GM12878 (cell line): ENCODE measurements around the gene IRF2. TPM values are rescaled to one million over a fixed set of nuclear protein-coding genes. Genes with fewer than 3 reads are reported as not detected.

ENCODE experiments used
- ATAC-seq: fragments of 200-7000 bp; cut with Tn5 transposase; 3 replicates; pipeline ENCODE4 v1.9.1; 2020; ENCODE audit warnings: mild to moderate bottlenecking, moderate library complexity
- BruUV-seq: library from RNA; stranded (reverse); fragments of 400-500 nt; replicated peaks from 2 replicates; lab custom pipeline; 2021; lab: Mats Ljungman, UMichigan
- CTCF ChIA-PET: fragments of 300-600 bp; sonication (Branson Sonifier 250); formaldehyde crosslinking; extraction: SDS; loops from one replicate; lab custom pipeline; 2021; ENCODE audit warnings: inconsistent platforms; lab: Yijun Ruan, JAX
- POLR2A ChIA-PET: fragments of 350-600 bp; formaldehyde crosslinking; extraction: SDS; loops from one replicate; lab custom pipeline; 2021; ENCODE audit warnings: inconsistent platforms; lab: Charles Lee
- RAD21 ChIA-PET: fragments of 300-600 bp; sonication (Branson Sonifier 250); formaldehyde crosslinking; loops from one replicate; lab custom pipeline; 2023; ENCODE audit warnings: antibody characterized with exemption; ENCODE audit not compliant: unreplicated experiment; lab: Charles Lee
- SMC1A ChIA-PET: fragments of 300-600 bp; sonication (Branson Sonifier 250); formaldehyde crosslinking; loops from one replicate; lab custom pipeline; 2023; ENCODE audit not compliant: unreplicated experiment, uncharacterized antibody; lab: Charles Lee
- DNase-seq: peaks from one replicate; pipeline ENCODE4 v3.0.0-alpha.2; 2011; ENCODE audit warnings: low read depth, low spot score
- FAIRE-seq: peaks from 3 replicates; lab custom pipeline; 2011; peaks lifted over from hg19 to GRCh38; lab: Jason Lieb, UNC
- H2AFZ ChIP-seq: 2 replicates; pipeline ENCODE4 v1.6.0; 2011; ENCODE audit warnings: low read depth, low read length, control low read depth; ENCODE audit not compliant: control insufficient read depth
- H3K27ac ChIP-seq: 2 replicates; pipeline ENCODE4 v1.5.1; 2011; ENCODE audit warnings: control low read depth; ENCODE audit not compliant: control insufficient read depth, insufficient read depth
- H3K27me3 ChIP-seq, 2 experiments: replicated peaks in 1 of 2; 2 replicates each; pipeline versions ENCODE4 v1.6.0 to v1.6.1; 2011; ENCODE audit warnings: low read length in 1 of 2; ENCODE audit not compliant: control insufficient read depth in 2 of 2, insufficient read depth in 2 of 2
- H3K36me3 ChIP-seq, 2 experiments: 2 replicates each; pipeline ENCODE4 v1.5.1; 2011; ENCODE audit warnings: low read length in 1 of 2; ENCODE audit not compliant: control insufficient read depth in 2 of 2, insufficient read depth in 2 of 2
- H3K4me1 ChIP-seq: 2 replicates; pipeline ENCODE4 v1.6.1; 2011; ENCODE audit warnings: mild to moderate bottlenecking, low read length, moderate library complexity, mixed read lengths; ENCODE audit not compliant: control insufficient read depth, insufficient read depth
- H3K4me2 ChIP-seq: 2 replicates; pipeline ENCODE4 v1.6.0; 2011; ENCODE audit warnings: control low read depth; ENCODE audit not compliant: control insufficient read depth, insufficient read depth
- H3K4me3 ChIP-seq: fragments of 200-600 bp; sonication (generic); 2 replicates; pipeline ENCODE4 v1.5.1; 2016
- H3K79me2 ChIP-seq: 2 replicates; pipeline ENCODE4 v1.6.0; 2011; ENCODE audit warnings: low read length; ENCODE audit not compliant: control insufficient read depth, insufficient read depth
- H3K9ac ChIP-seq: 2 replicates; pipeline ENCODE4 v1.8.0; 2011; ENCODE audit warnings: low read length, control low read depth, mixed read lengths; ENCODE audit not compliant: control insufficient read depth, insufficient read depth
- H3K9me3 ChIP-seq: replicated peaks from 3 replicates; pipeline ENCODE4 v1.5.1; 2011; ENCODE audit warnings: mild to moderate bottlenecking, low read length; ENCODE audit not compliant: control insufficient read depth, insufficient read depth
- H4K20me1 ChIP-seq: 2 replicates; pipeline ENCODE4 v1.6.0; 2011; ENCODE audit not compliant: control insufficient read depth, insufficient read depth
- ATF7 ChIP-seq: fragments of 450-650 bp; IDR thresholded peaks from 2 replicates; pipeline ENCODE4 v1.6.1; 2016; ENCODE audit warnings: low read depth, mild to moderate bottlenecking
- BCL11A ChIP-seq: IDR thresholded peaks from 2 replicates; pipeline ENCODE4 v1.6.1; 2011; ENCODE audit warnings: low read depth, low read length
- CREB1 ChIP-seq: IDR thresholded peaks from 2 replicates; pipeline ENCODE4 v1.6.1; 2012; ENCODE audit warnings: low read depth, mild to moderate bottlenecking, inconsistent platforms
- IRF5 ChIP-seq: fragments of 450-650 bp; IDR thresholded peaks from 2 replicates; pipeline ENCODE4 v1.6.1; 2017; ENCODE audit warnings: borderline replicate concordance
- MEF2B ChIP-seq: fragments of 450-650 bp; IDR thresholded peaks from 2 replicates; pipeline ENCODE4 v1.6.1; 2018; ENCODE audit warnings: mild to moderate bottlenecking, moderate library complexity; ENCODE audit not compliant: partially characterized antibody, poor library complexity, severe bottlenecking
- MTA2 ChIP-seq: fragments of 450-650 bp; IDR thresholded peaks from 2 replicates; pipeline ENCODE4 v1.6.1; 2016; ENCODE audit warnings: low read depth, mild to moderate bottlenecking, moderate library complexity
- PBX3 ChIP-seq: IDR thresholded peaks from 2 replicates; pipeline ENCODE4 v1.6.1; 2011; ENCODE audit warnings: mild to moderate bottlenecking, low read depth, low read length, moderate library complexity; ENCODE audit not compliant: insufficient replicate concordance
- SP1 ChIP-seq: IDR thresholded peaks from one replicate; pipeline ENCODE4 v1.6.1; 2011; ENCODE audit warnings: low read depth, low read length
- TCF3 ChIP-seq: IDR thresholded peaks from 2 replicates; pipeline ENCODE4 v1.6.1; 2012; ENCODE audit warnings: low read depth, mild to moderate bottlenecking, low read length, borderline replicate concordance; ENCODE audit not compliant: insufficient read depth
- ZBED1 ChIP-seq: IDR thresholded peaks from 2 replicates; pipeline ENCODE4 v1.6.1; 2016; ENCODE audit warnings: borderline replicate concordance
- ZNF622 ChIP-seq: fragments of 450-650 bp; IDR thresholded peaks from 2 replicates; pipeline ENCODE4 v1.6.1; 2017; ENCODE audit warnings: mild to moderate bottlenecking, inconsistent platforms
- WGBS: methylation state at CpG from one replicate; pipeline ENCODE4 v1.1.6; 2016; ENCODE audit warnings: low lambda C conversion rate; ENCODE audit not compliant: insufficient replicate concordance, insufficient coverage; ENCODE audit errors: missing lambda C conversion rate; 5-methylcytosine and 5-hydroxymethylcytosine counted together
- in situ Hi-C: fragments of 300-500 bp; cut with MboI; formaldehyde crosslinking; loops from 9 replicates; pipeline ENCODE4 v1.14.3; 2018; ENCODE audit warnings: mixed read lengths
- intact Hi-C: fragments of 100-400 bp; cut with micrococcal nuclease; formaldehyde crosslinking; loops from one replicate; pipeline ENCODE4 v1.14.2; 2022; ENCODE audit not compliant: unreplicated experiment
- polyA plus RNA-seq, 11 experiments: library from polyadenylated mRNA; depleted of rRNA in 4 of 11; unstranded in 6 of 11; stranded (reverse) in 5 of 11; fragments of >200 nt; fragmentation: Nextera tagmentation in 4 of 11; fragmentation: Illumina TruSeq in 1 of 11; extraction: Ambion mirVana in 4 of 11; extraction: Trizol in 1 of 11; gene quantifications; 1 replicate in 1 of 11; 2 replicates in 10 of 11; pipeline versions ENCODE4 v1.2.1 to v1.2.3, GENCODE V29; 2011 to 2016; ENCODE audit warnings: inconsistent platforms in 2 of 11, missing spikeins in 2 of 11, low read depth in 1 of 11
- total RNA-seq, 4 experiments: library from RNA; depleted of rRNA in 3 of 4; stranded (reverse); fragments of >200 nt in 3 of 4; fragmentation: Illumina TruSeq in 1 of 4; extraction: Trizol in 1 of 4; gene quantifications; 2 replicates each; pipeline versions ENCODE4 v1.2.1 to v1.2.3, GENCODE V29; 2013 to 2021

Gene IRF2
- total and polyA plus RNA-seq, 10 of the 15 experiments (the other 5 are each of a cell fraction or from before 2014, with no cell fraction given) = 45.1 to 99.3 (median 58.9) TPM

GRCh38 chr4:184456337-184456736 is 18.0 kb downstream of the IRF2 start:
- 95% methylated on average over 26 of the region's 26 CpGs for WGBS
- Histone ChIP-seq H3K4me2 (no peak overlapping the region), H3K4me1 (peaks cover 45% of the 10 kb centered on the region), H4K20me1 (no peaks in the 10 kb centered on the region), H3K27ac (no peak overlapping the region), H3K9me3 (no peaks in the 10 kb centered on the region; the same call in 2 of the 3 replicates), H3K4me3 (no peak overlapping the region), H2AFZ (no peak overlapping the region), H3K27me3 (no peaks in the 10 kb centered on the region), H3K9ac (no peak overlapping the region), H3K79me2 (peaks cover 93% of the 10 kb centered on the region), H3K36me3 (peaks cover 5 to 11% of the 10 kb centered on the region in 2 experiments; a peak in 3 of 4 replicates)
- ChIA-PET RAD21 (no interaction called here), CTCF (no interaction called here), POLR2A (no interaction called here), SMC1A (no interaction called here)
- no peak for FAIRE-seq
- in situ Hi-C loops = no loop called here
- TF ChIP-seq MEF2B (no peak), PBX3 (no peak), TCF3 (no peak), ZBED1 (no peak), CREB1 (no peak), ZNF622 (no peak), IRF5 (no peak), MTA2 (no peak), SP1 (no peak), BCL11A (no peak), ATF7 (no peak)
- BruUV-seq = no TSS peak
- no peak for ATAC-seq
- intact Hi-C loops = no loop called here
- DNase-seq = no peak
